ENCODE measurements around the gene OPA3. TPM values are rescaled to one million over a fixed set of nuclear protein-coding genes. Genes with fewer than 3 reads are reported as not detected.
A peak's percentile ranks its signal among the peaks of the same experiment; 100 is the strongest.

The OPA3 gene
- total RNA-seq, 2 donors from 2014 or later: 12.9 to 14.0 TPM

- intact Hi-C loops (cut with DNase I, micrococcal nuclease): loop anchor here in 1 of 2 donors (10.0 kb wide), 1 partner anchor 52 kb away; no protein-coding TSS in a partner anchor
- DNase-seq: no peak
- no peak for ATAC-seq
Measured at GRCh38 chr19:45576682-45577081, 7.9 kb downstream of the OPA3 start.

- intact Hi-C loops (cut with DNase I, micrococcal nuclease): loop anchor here in 1 of 2 donors (10.0 kb wide), 1 partner anchor 50 kb away; no protein-coding TSS in a partner anchor
- no peak for ATAC-seq
- no peak for DNase-seq
Measured at GRCh38 chr19:45575216-45575615, 9.4 kb downstream of the OPA3 start.

- DNase-seq: no peak
- intact Hi-C loops (cut with DNase I, micrococcal nuclease): loop anchor here in 1 of 2 donors (10.0 kb wide), 1 partner anchor 50 kb away; no protein-coding TSS in a partner anchor
- ATAC-seq: no peak
Measured at GRCh38 chr19:45574526-45574925, 10.1 kb downstream of the OPA3 start.

- ATAC-seq (no peak), DNase-seq (no peak)
- intact Hi-C loops (cut with DNase I, micrococcal nuclease): loop anchor here in 1 of 2 donors (10.0 kb wide), 1 partner anchor 47 kb away; no protein-coding TSS in a partner anchor
Measured at GRCh38 chr19:45571457-45572220, 13.0 kb downstream of the OPA3 start.

- ATAC-seq (peak; percentile 84), DNase-seq (peak; percentile 60 to 78)
- intact Hi-C loops (cut with DNase I, micrococcal nuclease): loop anchor here in 1 of 2 donors (10.0 kb wide), 1 partner anchor 45 kb away; no protein-coding TSS in a partner anchor
Measured at GRCh38 chr19:45569619-45570421, 14.8 kb downstream of the OPA3 start.

- intact Hi-C loops (cut with DNase I, micrococcal nuclease): no loop called here
- ATAC-seq: peak; percentile 79
- DNase-seq: no peak
Measured at GRCh38 chr19:45568732-45569131, 15.9 kb downstream of the OPA3 start.

GRCh38 chr19:45567609-45568008 lies 17.0 kb downstream of the OPA3 start:
- ATAC-seq (peak; percentile 49), DNase-seq (no peak)
- intact Hi-C loops (cut with DNase I, micrococcal nuclease): no loop called here

- DNase-seq: no peak
- intact Hi-C loops (cut with DNase I, micrococcal nuclease): no loop called here
Measured at GRCh38 chr19:45564131-45564780, 20.3 kb downstream of the OPA3 start.

GRCh38 chr19:45560686-45561085 lies 23.9 kb downstream of the OPA3 start:
- intact Hi-C loops (cut with DNase I, micrococcal nuclease): no loop called here
- ATAC-seq: no peak
- DNase-seq: no peak

More at GRCh38 chr19:45564131-45564780, 20.3 kb downstream of the OPA3 start:
- no peak for ATAC-seq

- intact Hi-C loops (cut with DNase I, micrococcal nuclease): no loop called here
- no peak for DNase-seq
- no peak for ATAC-seq
Measured at GRCh38 chr19:45560038-45560437, 24.6 kb downstream of the OPA3 start.

- DNase-seq (peak; percentile 56 to 66), ATAC-seq (peak; percentile 67)
- intact Hi-C loops (cut with DNase I, micrococcal nuclease): no loop called here
Measured at GRCh38 chr19:45558399-45558878, 26.2 kb downstream of the OPA3 start.

- intact Hi-C loops (cut with DNase I, micrococcal nuclease): no loop called here
- DNase-seq (no peak), ATAC-seq (no peak)
Measured at GRCh38 chr19:45556835-45557234, 27.8 kb downstream of the OPA3 start.

- DNase-seq (no peak), ATAC-seq (no peak)
- intact Hi-C loops (cut with DNase I, micrococcal nuclease): no loop called here
Measured at GRCh38 chr19:45554481-45554880, 30.1 kb downstream of the OPA3 start.

- peak; percentile 71 to 81 for DNase-seq
- peak; percentile 93 for ATAC-seq
- intact Hi-C loops (cut with DNase I, micrococcal nuclease): no loop called here
Measured at GRCh38 chr19:45553464-45553863, 31.1 kb downstream of the OPA3 start.

GRCh38 chr19:45547965-45548609 lies 36.5 kb downstream of the OPA3 start:
- intact Hi-C loops (cut with DNase I, micrococcal nuclease): no loop called here
- ATAC-seq (peak; percentile 98), DNase-seq (peak; percentile 73 to 86)

GRCh38 chr19:45547211-45547770 lies 37.3 kb downstream of the OPA3 start:
- intact Hi-C loops (cut with DNase I, micrococcal nuclease): no loop called here
- no peak for DNase-seq
- no peak for ATAC-seq

- ATAC-seq: peak; percentile 25
- no peak for DNase-seq
- intact Hi-C loops (cut with DNase I, micrococcal nuclease): no loop called here
Measured at GRCh38 chr19:45542234-45542668, 42.4 kb downstream of the OPA3 start.

GRCh38 chr19:45539459-45539858 lies 45.1 kb downstream of the OPA3 start:
- DNase-seq (no peak), ATAC-seq (no peak)
- intact Hi-C loops (cut with DNase I, micrococcal nuclease): no loop called here
